ENCODE measurements around the gene CNTNAP5.
"Not testable (repeated sequence)": the region's sequence is repeated elsewhere in the genome, so short reads cannot be mapped to it uniquely, and the experiment has no call there.

CNTNAP5 gene

GRCh38 chr2:124320051-124320688 lies 295.1 kb downstream of the CNTNAP5 start:
- no peak for DNase-seq (ENCODE audit: low read depth)

DNA sequence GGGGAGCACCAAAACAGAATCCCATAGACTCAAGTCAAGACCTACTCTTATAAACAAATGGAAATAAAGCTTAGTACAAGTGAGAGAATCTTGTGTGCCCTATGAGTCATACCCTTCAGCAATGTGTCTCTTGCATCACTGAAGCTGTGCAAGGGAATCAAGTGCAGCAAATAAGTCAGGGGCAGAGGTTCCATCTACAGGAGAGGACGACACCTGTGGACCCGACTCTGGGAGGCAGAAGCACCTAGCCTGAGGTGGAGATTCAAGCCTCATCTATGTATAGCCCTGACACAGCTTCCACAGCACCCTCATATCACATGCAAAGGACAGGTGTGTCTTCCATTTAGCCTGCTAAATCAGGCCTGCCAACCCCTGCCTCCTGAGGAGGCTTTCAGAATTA lies 298.2 kb downstream of the CNTNAP5 start:
- no peak for DNase-seq (ENCODE audit: low read depth)

- DNase-seq (ENCODE audit: low read depth), result no peak
Measured at GRCh38 chr2:124325667-124326440, 300.8 kb downstream of the CNTNAP5 start.

- no peak for DNase-seq (ENCODE audit: low read depth)
Measured at GRCh38 chr2:124327303-124327702, 302.2 kb downstream of the CNTNAP5 start.

DNA sequence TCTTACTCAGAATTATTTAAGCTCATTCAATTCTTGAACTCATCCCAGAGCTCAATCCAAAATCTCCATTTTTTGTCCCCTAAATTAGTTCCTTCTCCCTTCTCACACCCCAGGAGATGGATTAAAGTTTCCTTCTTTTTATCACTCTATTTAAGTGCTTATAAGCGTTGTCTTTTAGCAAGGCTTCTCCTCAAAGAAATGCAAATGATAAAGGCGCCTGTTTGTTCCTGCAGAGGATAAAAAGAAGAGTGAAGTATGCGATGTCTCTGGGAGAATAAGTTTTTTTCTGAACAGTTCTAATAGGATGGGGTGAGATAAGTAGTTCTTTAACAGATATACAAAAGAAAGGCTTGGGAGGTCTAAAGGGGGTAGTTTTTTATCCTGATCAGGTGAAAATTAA lies 303.3 kb downstream of the CNTNAP5 start:
- no peak for DNase-seq (ENCODE audit: low read depth)

DNA sequence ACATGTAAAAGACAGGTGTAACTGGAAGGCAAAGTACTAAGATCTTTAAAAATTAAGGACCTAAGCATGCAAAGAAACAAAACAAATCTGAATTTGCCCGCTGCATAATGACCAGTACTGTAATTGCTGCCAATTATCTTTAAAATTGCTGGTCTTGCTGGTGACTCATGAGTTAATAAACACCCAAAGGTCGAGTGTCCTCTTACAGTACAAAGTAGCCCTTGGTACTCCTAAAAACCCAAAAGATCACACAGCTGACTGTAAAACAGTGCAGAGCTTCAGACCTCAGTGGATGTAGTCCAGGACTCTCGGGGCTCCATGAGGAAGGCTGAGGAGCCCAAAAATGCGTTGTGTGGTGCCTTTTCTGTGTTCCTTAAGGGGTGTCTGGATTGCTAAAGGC lies 308.7 kb downstream of the CNTNAP5 start:
- DNase-seq (ENCODE audit: low read depth), result no peak

GRCh38 chr2:124335058-124335457 lies 310.0 kb downstream of the CNTNAP5 start:
- DNase-seq (ENCODE audit: low read depth), result no peak

GRCh38 chr2:124339709-124340108 lies 314.6 kb downstream of the CNTNAP5 start:
- DNase-seq (ENCODE audit: low read depth), result no peak

DNA sequence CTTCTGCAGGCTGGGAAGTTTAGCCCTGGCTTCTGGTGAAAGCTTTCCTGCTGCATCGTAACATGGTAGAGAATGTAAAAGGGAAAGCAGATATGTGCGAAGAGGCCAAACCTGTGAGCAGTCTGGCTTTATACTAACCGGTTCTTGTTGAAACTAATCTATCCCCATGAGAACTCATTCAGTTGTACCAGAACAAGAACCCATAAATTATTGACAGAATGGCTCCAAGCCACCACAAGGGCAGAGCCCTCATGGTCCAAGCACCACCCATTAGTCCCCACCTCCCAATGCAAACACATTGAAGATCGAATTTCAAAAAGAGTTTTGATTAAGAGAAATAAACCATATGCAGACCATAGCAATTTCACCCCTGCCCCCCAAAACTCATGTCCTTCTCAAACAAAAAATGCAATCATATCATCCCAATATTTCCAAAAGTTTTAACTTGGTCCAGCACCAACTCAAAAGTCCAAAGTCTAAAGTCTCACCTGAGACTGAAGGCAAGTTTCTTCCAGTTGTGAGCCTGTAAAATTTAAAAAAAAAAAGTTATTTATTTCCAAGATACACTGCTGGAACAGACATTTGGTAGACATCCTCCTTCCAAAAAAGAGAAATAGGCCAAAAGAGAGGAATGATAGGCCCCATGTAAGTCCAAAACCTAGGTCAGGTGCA lies 318.9 kb downstream of the CNTNAP5 start:
- DNase-seq (ENCODE audit: low read depth), result no peak

DNA sequence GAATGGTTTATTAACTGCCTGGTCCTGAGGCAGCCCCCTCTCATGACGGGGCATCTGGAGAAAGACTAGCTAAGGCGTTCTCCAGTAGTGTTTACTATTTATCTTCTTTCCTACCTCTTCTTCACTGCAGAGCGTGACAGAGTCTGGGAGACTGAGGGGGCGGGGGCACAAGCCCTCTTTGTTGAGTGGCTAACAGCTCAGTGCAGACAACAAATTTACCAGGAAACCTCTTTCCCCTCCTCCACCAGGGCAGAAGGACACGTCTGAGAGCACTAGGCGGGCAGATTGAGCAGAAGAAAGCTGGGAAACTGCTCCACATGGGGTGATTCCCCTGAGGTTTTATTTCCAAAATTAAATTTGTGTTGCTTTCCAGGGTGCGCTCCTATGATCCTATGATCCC lies 322.1 kb downstream of the CNTNAP5 start:
- no peak for DNase-seq (ENCODE audit: low read depth)

- no peak for DNase-seq (ENCODE audit: low read depth)
Measured at GRCh38 chr2:124353656-124354055, 328.6 kb downstream of the CNTNAP5 start.

DNA sequence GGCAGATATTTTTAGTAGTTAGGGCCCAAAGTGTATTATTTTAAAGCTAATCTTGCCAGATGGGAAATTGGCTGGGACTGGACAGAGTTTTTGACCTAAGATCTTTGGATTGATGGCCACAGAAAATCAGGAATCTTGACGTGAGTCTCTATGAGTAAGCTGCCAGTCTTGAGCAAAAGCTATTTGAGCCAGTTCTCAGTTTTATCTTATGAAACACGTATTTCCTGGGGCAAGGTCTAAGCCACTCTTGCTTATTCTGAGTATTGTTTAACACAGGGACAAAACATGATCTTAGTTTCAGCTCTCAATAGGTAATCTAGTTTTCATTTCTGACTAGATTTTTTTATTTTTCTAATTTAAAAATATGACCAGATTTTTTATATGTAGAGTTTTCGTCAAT lies 329.4 kb downstream of the CNTNAP5 start:
- no peak for DNase-seq (ENCODE audit: low read depth)

DNA sequence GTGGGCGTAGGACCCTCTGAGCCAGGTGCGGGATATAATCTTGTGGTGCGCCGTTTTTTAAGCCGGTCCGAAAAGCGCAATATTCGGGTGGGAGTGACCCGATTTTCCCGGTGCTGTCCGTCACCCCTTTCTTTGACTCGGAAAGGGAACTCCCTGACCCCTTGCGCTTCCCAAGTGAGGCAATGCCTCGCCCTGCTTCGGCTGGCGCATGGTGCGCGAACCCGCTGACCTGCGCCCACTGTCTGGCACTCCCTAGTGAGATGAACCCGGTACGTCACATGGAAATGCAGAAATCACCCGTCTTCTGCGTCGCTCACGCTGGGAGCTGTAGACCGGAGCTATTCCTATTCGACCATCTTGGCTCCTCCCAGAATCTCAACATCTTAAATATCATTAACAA lies 336.9 kb downstream of the CNTNAP5 start:
- not testable (repeated sequence) for DNase-seq (ENCODE audit: low read depth)

- no peak for DNase-seq (ENCODE audit: low read depth)
Measured at GRCh38 chr2:124369181-124369580, 344.1 kb downstream of the CNTNAP5 start.

DNA sequence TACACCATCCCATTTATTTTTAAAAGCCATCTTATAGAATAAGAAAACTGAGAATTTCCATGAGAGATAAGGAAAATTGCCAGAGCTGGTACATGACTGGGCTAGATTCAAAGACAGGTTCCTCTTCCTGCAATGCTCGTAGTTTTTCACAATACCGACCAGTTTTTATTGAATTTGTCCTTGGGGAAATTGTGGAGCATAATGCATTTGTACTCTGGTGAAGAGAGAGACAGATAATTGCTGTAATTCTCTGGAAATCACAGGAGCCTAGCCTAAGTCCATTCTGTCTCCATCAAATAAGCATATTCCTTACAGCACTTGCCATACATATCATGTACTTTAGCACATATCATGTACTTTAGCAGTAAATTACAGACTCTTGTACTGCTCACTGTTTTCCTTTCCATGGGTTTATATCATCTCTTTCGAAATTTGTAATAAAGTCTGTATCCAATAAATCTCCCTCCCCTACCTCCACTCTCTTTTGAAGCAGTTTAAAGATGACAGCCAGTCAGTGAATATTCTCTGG lies 355.2 kb downstream of the CNTNAP5 start:
- no peak for DNase-seq (ENCODE audit: low read depth)

GRCh38 chr2:124382067-124382618 lies 357.1 kb downstream of the CNTNAP5 start:
- DNase-seq (ENCODE audit: low read depth), result no peak

DNA sequence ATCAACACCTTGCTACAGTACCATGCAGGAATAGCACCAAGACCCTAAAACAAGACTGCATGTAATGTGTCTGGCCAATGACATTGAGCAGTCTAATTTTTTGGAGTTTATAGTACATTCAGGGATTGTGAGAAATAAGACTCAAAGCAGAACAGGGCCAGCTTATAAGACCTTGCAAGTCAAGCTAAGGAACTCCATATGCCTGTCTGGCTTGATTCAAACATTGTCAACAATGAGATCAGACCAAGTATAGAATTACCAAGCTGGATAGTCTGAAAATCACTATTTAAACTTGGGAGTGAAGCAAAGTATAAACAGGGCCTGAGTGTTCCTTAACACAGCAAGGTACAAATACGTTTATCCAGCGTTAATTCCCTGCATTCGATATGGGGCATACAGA lies 370.9 kb downstream of the CNTNAP5 start:
- DNase-seq (ENCODE audit: low read depth), result no peak

DNA sequence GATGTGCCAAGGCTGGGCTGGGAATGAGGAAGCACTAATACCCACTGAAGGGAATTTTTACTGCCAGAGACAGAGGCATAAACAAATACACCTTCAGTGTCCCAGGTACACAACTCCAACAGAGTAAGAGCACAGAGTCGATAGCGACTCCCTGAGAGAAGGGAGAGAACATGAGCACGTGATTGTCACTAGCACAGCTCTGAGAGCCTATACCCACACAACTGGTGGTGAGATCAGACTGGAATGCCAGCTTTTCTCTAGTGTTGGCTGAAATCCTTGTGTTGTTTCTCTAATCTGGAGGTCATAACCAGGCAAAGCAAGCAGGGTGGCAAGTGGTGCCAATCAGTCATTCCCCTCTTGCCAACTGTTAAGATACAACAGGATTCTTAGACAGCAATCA lies 377.2 kb downstream of the CNTNAP5 start:
- no peak for DNase-seq (ENCODE audit: low read depth)

DNA sequence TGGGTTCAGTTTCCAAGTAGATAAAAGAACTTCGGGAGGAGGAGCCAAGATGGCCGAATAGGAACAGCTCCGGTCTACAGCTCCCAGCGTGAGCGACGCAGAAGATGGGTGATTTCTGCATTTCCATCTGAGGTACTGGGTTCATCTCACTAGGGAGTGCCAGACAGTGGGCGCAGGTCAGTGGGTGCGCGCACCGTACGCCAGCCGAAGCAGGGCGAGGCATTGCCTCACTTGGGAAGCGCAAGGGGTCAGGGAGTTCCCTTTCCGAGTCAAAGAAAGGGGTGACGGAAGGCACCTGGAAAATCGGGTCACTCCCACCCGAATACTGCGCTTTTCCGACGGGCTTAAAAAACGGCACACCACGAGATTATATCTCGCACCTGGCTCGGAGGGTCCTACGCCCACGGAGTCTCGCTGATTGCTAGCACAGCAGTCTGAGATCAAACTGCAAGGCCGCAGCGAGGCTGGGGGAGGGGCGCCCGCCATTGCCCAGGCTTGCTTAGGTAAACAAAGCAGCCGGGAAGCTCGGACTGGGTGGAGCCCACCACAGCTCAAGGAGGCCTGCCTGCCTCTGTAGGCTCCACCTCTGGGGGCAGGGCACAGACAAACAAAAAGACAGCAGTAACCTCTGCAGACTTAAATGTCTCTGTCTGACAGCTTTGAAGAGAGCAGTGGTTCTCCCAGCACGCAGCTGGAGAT lies 382.9 kb downstream of the CNTNAP5 start:
- DNase-seq (ENCODE audit: low read depth), result not testable (repeated sequence)

- DNase-seq (ENCODE audit: low read depth), result no peak
Measured at GRCh38 chr2:124424074-124424473, 399.0 kb downstream of the CNTNAP5 start.

GRCh38 chr2:124426122-124426521 lies 401.0 kb downstream of the CNTNAP5 start:
- no peak for DNase-seq (ENCODE audit: low read depth)

GRCh38 chr2:124426625-124427024 lies 401.5 kb downstream of the CNTNAP5 start:
- no peak for DNase-seq (ENCODE audit: low read depth)

Measured in activated gamma-delta T cell treated with anti-CD3 and anti-CD28 coated beads, Interleukin-2, amount 50 U/mL, for 16 hours (primary cell).